Pericardium fibroblast (primary cell): ENCODE measurements around the gene ABI3. TPM values are rescaled to one million over a fixed set of nuclear protein-coding genes. Genes with fewer than 3 reads are reported as not detected.

ENCODE experiments used
- total RNA-seq: library from RNA; depleted of rRNA; stranded (reverse); fragments of >200 nt; gene quantifications from 2 replicates; pipeline ENCODE4 v1.2.3, GENCODE V29; 2015

Gene ABI3, protein sequence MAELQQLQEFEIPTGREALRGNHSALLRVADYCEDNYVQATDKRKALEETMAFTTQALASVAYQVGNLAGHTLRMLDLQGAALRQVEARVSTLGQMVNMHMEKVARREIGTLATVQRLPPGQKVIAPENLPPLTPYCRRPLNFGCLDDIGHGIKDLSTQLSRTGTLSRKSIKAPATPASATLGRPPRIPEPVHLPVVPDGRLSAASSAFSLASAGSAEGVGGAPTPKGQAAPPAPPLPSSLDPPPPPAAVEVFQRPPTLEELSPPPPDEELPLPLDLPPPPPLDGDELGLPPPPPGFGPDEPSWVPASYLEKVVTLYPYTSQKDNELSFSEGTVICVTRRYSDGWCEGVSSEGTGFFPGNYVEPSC
- total RNA-seq: 2.3 and 2.6 TPM in 2 replicates

DNA sequence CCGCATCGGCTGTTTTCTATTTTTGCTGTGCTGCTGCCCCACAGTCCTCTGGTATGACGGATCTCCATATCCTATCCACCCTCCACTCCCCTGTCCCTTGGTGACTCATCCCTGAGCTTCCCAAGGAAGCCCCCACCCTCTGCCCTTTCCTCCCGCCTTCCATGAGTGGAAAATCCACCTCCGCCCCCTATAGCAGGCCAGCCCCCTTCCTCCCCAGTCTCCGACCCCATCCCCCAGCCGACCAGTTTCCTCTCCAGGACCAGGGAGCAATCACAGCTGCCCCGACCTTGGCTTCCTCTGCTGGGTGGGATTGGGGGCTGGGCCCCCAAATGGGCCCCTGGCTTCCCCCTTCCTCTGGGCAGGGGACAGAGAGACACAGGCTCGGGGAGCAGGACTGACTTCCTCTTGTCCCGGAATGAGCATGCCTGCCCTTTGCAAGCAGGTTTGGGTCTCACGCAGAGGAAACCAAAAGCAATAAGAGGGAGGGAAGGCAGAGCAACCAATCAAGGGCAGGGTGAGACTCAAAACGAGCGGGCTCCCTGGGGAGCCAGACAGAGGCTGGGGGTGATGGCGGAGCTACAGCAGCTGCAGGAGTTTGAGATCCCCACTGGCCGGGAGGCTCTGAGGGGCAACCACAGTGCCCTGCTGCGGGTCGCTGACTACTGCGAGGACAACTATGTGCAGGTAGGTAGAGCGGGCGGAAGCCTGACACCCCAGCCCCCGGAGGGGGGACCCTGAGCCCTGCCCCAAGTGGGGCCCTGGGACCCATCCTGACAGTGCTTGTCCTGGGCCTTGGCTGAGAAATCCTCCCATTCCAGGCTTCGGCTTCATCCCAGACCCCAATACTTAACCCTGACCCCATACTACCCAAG lies at the start of gene ABI3, which contains the start of gene GNGT2:
TSS of gene ABI3 (plus strand) at position 550 of the 872 bp plus-strand sequence. CDS start at position 568, 18 bp downstream.
TSS of gene GNGT2 (minus strand) at position 417 of the 872 bp plus-strand sequence. CDS start 3,152 bp downstream, outside the sequence.

DNA sequence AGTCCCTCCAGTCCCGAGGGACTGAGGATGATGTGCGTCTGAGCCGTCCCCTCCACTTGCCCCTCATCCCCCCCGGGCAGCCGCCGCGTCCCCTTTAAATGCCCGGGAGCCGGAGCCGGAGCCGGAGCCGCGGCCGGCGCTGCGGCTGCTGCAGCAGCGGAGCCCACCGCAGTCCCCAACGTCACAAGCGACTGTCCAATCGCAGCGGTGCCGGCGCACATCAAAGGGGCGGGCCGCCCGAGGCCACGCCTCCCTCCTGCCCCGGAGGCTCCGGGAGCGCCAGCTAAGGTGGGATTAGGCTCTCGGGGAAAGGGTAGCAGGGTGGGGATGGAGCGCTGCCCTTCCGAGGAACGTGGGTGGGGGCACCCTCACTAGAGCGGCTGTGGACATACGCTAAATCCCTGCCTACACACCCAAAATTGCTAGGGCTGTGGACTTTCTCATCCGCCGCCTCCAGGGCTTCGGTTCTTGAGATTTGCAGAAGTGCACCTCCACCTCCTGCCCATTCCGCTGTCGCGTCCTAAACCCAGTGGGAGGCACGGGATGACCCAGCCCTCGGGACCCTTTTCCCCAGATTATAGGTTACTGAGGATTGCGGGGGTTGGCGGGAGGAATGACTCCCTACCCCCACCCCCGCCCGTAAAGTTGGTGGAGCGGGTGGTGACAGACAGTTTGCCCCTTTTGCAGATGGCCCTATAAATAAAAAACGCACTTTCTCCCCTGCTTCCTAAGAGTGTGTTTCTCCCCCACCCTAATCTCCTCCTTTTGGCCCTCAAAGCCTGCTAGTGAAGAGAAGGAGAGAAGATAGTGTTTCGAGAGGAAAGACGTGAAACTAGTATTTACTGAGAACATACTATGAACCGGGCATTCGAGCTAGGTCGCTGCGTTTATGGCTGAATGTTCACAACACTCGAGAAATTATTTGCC lies 20.4 kb downstream of the ABI3 start, which contains the start of gene PHOSPHO1:
TSS of gene PHOSPHO1 (minus strand) at position 152 of the 927 bp plus-strand sequence. CDS start 4,096 bp downstream, outside the sequence.

Other genes with a start within 250 kb of the ABI3 start
- not detected in 2 replicates for gene GIP, start 242.1 kb upstream of the ABI3 start, total RNA-seq
- gene IGF2BP1, start 213.3 kb upstream of the ABI3 start, total RNA-seq: 5.1 and 8.5 TPM in 2 replicates
- gene B4GALNT2, start 77.9 kb upstream of the ABI3 start, total RNA-seq: not detected in 2 replicates
- gene GNGT2, start 133 bp upstream of the ABI3 start, total RNA-seq: not detected in 2 replicates
- gene PHOSPHO1, start 20.1 kb downstream of the ABI3 start, total RNA-seq: 0.12 TPM in 1 of 2 replicates, not detected in the other
- 18.2 and 20.1 TPM in 2 replicates for gene ZNF652, start 151.5 kb downstream of the ABI3 start, total RNA-seq
- gene PHB1, start 204.2 kb downstream of the ABI3 start, total RNA-seq: 70.5 and 92.5 TPM in 2 replicates